Activated T-helper 1 cell treated with anti-CD3 and anti-CD28 coated beads, Interleukin-2, amount 50 U/mL, for 16 hours (primary cell): ENCODE results near the gene CACNA1S.

Source experiments
- DNase-seq, 2 donors: peaks; one replicate each; pipeline ENCODE4 v3.0.0-alpha.2; 2020; ENCODE audit warnings: low read depth in 1 of 2, low spot score in 1 of 2

Gene CACNA1S

DNA sequence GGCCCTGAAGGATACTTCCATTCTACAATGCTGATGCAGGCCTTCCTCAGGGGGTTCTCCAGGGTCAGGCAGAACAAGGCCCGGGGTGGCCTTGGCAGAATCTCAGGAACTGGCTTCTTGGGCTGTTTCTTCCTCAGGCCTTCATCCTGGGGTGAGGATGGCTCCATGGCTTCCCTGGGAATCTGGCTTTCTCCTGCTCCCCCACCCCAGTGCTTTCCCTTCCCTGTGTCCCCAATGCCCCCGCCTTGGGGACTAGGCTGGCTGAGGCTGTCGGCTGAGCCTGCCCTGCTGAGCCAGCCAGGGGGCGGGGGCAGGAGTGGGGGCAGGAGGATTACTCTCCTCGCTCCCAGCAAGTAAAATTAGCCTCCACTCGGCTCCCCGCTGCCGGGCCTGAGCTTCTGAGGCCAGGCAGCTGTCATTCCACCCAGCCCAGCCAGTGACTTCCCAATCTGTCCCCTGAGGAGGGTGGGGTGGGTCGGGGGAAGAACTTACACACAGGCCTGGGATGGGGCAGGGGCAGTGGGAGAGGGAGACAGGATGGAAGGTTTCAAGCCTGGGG, at the start of gene CACNA1S:
Gene CACNA1S (minus strand): TSS at position 254 of the 559 bp plus-strand sequence. CDS start 87 bp downstream, at position 167.
- DNase-seq: no peak

DNA sequence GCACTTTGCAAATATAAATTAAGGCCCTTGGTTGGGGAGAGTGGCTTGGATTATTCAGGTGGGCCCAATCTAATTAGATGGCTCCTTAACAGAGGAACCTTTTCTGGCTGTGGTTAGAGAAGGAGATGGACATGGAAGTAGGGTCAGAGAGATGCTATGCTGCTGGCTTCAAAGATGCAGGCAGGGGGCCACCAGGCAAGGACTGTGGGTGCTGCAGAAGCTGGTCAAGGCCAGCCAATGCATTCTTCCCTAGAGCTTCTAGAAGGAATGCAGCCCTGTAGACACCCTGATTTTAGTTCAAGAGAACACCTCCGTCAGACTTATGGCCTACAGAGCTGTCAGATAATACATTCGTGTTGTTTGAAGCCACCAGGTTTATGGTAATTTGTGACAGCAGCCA, 45.7 kb upstream of the CACNA1S start:
- DNase-seq: no peak

- DNase-seq: no peak
These were observed 44.6 kb upstream of the CACNA1S start for GRCh38 chr1:201156819-201157218.

- DNase-seq: no peak
These were observed 44.1 kb upstream of the CACNA1S start for GRCh38 chr1:201156346-201156745.

- no peak for DNase-seq
These were observed 43.1 kb upstream of the CACNA1S start for GRCh38 chr1:201155354-201155753.

DNA sequence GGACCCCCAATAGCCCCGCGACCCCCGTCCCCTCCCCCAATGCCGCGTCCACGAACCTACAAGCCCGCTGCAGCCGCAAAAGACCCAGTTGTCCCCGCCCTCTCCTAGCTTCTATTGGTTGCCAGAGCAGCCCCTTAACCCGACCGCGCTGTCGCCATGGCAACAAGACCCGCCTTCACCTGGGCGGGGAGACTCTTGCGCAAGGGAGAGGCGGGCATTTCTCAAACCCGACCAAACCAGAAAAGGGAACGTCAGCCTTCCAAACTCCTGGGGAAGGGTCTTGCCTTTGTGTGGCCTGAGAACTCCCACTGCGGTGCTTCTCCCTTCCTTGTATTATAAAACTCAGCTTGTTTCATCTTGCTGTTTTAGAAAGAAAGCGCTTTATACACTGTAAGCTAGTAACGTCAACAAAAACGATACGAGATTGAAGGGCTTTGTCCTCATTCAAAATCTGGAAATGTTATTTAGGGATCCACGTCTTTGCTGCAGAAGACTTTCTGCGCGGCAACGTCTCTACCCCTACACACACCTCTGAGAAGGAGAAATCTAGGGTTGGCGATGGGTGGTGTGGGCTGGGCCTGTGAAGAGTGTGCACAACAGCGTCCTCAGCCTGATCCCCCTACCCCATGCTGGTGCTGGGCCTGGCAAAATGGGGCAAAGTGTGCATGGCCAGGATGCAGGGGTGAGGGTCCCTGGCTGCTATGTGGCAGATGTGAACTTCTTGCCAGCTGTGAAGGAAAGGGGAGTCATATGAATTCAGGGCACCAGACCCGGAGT, 42.4 kb upstream of the CACNA1S start, which contains the start of gene TMEM9:
Gene TMEM9 (minus strand): TSS at position 86 of the 777 bp plus-strand sequence. CDS start 551 bp downstream, outside the sequence.
- peak; percentile 97 to 99 for DNase-seq

DNA sequence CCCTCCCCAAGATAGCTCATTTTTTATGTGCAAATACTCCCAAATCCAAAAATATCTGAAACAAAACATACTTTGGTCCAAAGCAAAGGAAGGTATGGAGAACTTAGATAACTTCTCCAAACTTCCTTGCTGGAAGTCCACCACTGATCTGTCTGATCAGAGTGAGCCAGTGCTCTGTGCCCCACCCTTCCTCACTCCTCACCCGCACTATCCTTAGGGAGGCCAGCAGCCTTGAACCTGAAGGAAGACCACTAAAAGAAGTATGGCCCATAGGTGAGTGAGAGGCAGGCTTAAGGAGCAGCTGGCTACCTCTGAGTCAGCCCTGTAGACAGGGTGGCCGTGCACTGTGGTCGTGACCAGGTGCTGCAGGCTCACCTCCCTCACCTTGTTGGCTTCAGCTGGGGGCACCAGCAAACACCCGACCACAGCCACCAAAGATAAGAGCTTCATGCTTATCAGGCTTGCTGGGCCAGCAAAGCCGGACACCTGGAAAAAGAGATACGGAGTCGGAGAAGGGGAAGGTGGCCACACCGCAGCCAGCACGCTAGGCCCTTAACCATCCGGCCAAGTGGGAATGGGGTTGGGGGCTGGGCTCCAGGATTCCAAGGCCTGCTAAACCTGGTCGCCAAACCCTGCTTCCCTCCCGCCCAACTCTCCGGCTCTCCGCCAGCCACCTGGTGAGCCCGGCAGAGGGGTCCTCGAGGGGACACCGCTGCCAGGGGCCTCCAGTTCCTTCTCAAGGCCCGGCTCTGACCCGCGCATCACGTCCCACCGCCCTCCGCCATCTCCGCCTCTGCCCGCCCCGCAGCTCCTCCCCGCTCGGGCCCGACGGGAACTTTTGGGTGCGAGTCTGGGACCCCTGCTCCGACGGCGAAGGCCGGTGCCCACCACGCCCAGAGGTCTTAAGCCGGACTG, 41.5 kb upstream of the CACNA1S start:
- DNase-seq: no peak

DNA sequence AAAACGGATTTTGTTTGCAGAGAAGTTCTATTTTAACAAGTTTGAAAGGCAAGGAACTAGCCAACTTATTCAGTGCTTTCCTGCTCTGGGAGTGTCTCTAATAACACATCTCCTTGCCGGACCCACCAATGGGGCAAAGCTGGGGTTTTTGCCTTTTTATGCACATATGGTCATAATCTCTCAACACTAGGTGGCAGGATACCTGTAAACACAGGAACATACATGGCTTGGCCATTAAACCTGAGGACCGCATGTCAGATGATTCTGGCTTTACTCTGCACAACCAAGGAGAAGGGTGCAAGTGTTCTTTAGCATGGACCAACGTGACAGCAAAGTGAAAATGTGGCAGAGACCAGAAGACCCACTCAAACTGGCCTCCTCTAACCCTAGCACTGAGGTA, 37.2 kb upstream of the CACNA1S start:
- DNase-seq: no peak

DNA sequence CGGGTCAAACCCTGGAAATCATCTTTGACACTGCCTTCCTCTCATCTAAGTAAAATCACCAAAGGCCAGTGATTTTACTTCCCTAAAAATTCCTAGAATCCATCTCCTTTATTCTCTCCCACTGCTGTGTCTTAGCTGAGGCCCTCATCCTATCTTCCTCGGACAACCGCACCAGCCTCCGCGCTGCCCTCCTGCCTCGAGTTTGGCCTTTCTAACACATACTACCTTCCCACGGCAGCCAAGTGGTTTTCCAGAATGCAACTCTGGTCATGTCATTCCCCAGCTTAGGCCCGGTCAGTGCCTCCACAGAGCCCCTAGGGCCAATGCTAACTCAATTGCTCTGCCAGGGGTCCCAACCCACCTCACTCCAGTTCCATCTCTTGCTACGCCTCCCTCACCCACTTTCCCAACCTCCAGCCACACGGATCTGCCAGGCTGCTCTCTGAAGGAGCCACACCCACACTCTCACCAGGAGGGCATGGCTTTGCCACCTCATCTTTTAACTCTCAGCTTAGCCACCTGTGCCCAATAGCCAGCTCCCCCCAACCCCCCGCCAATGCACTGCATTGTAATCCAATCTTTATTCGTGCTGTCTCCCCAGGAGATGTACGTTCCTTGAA, 35.3 kb upstream of the CACNA1S start:
- DNase-seq: no peak

DNA sequence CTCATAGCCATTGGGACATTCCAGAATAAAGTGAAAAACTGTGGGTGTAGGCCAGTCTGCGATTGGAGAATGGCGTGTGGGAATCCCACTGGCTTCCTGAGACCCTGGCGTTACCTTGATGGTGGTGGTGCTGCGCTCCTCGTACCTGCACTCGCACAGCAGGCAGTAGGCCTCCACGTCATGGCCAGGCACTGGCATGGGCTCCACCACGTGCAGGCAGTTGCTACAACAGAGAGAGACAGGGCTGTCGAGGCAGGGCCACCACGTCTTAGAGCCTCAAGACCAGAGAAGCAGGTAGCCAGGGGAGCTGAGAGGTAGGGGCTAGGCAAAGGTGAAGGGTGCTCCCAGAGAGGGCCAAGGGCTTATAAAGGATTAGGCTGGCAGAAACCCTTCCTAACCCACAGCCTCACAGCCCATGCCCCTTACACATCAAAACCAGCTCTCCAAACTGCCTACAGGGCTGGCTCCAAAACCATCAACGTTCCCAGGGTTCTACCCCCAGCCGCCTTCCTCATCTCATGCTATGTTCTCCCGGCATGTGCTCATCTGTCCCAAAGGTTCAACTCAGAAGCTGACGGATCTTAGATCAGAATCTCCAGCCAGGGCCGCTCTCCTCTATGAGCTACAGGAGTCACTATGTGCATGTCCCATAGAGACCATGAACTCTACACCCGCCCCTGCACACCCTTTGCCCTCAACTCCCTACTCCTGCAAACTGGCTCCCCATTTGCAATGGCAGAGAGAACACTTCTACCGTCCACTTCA, 34.6 kb upstream of the CACNA1S start:
- no peak for DNase-seq

- no peak for DNase-seq
These were observed 33.6 kb upstream of the CACNA1S start for GRCh38 chr1:201145816-201146215.

- DNase-seq: no peak
These were observed 32.9 kb upstream of the CACNA1S start for GRCh38 chr1:201145132-201145531.

DNA sequence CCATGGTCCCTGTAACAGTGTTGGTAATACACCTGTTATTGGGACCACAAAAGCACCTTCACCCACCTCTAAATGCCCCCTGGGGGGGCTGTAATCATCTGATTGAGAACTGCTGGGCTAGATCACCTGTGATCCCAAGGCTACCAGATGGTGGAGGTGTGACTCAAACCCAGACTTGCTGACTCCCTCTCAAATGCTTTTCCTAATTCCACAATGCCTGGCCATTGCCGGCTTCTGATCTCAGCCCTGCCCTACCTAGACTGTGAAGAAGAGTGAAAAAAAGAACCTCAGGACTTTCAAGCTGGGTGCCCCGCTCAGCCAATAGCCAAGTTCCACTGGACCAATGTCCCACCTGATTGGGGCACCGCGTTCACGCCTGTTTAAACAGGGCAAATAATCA, 32.5 kb upstream of the CACNA1S start:
- no peak for DNase-seq

GRCh38 chr1:201143726-201144635, 31.8 kb upstream of the CACNA1S start:
- DNase-seq: no peak

GRCh38 chr1:201142849-201143725, 30.9 kb upstream of the CACNA1S start:
- DNase-seq: no peak

GRCh38 chr1:201142011-201142848, 30.0 kb upstream of the CACNA1S start:
- DNase-seq: no peak

DNA sequence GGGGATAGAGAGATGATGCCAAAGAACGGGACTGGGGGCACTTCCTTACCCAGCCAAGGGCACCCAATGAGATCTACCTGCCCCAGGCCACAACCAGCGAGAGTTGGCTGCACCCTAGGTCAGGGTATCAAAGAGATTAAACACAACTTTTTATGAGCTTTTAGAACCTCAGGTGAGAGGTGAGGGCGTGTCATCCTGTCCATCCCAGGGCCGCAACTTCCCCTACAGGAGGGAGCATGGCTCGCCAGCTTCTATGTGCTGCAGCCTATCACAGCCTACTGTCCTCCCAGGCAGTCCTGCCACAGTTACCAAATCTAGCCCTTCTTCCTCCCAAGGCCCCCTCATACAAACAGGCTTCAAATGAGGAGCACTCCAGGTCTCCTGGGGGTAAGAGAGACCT, 29.2 kb upstream of the CACNA1S start:
- DNase-seq: no peak

DNA sequence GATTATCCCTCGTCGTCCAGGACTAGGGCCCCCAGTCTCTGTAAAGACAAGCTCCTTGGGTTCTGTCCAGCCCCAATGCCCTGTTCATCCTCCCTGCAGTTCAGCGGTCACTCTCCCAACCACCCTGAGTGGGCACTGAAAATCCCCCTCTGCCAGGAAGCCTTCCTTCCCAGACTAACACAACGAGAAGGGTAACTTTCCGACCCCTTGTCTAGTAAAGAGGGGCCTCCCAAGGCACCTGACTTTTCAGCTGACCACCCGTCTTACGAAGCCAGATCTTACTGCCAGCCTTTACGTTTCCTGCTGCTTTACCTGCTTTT, 28.7 kb upstream of the CACNA1S start:
- DNase-seq: no peak
